Spinal cord (tissue), 10 donors: ENCODE results near the gene JPT1. TPM values are rescaled to one million over a fixed set of nuclear protein-coding genes. Genes with fewer than 3 reads are reported as not detected.
A peak's percentile ranks its signal among the peaks of the same experiment; 100 is the strongest.
"Not testable (repeated sequence)": the region's sequence is repeated elsewhere in the genome, so short reads cannot be mapped to it uniquely, and the experiment has no call there.

Source experiments
- DNase-seq, 6 donors: peaks; one replicate each; pipeline versions ENCODE4 v3.0.0 to v3.0.0-alpha.2; 2013 to 2015; ENCODE audit warnings: low spot score in 6 of 6, low read depth in 4 of 6
- H3K27ac ChIP-seq: one replicate; pipeline ENCODE4 v1.5.1; 2013; ENCODE audit warnings: low read depth, low read length, control low read depth
- H3K27me3 ChIP-seq: one replicate; pipeline ENCODE4 v1.6.1; 2013; ENCODE audit warnings: low read length; ENCODE audit not compliant: control insufficient read depth, insufficient read depth
- H3K36me3 ChIP-seq: one replicate; pipeline ENCODE4 v1.6.1; 2013; ENCODE audit warnings: low read length; ENCODE audit not compliant: control insufficient read depth, insufficient read depth
- H3K4me1 ChIP-seq: one replicate; pipeline ENCODE4 v1.6.1; 2013; ENCODE audit warnings: low read length; ENCODE audit not compliant: control insufficient read depth, insufficient read depth
- H3K4me3 ChIP-seq: one replicate; pipeline ENCODE4 v1.5.1; 2013; ENCODE audit warnings: low read depth, low read length, control low read depth
- H3K9me3 ChIP-seq: one replicate; pipeline ENCODE4 v1.6.1; 2013; ENCODE audit warnings: low read length; ENCODE audit not compliant: control insufficient read depth, insufficient read depth
- WGBS: methylation state at CpG from one replicate; pipeline ENCODE4 v1.1.5; 2013; ENCODE audit warnings: missing lambda C conversion rate; ENCODE audit not compliant: insufficient coverage; 5-methylcytosine and 5-hydroxymethylcytosine counted together
- polyA plus RNA-seq, 2 donors: library from polyadenylated mRNA; unstranded; fragments of 120-200 nt; gene quantifications; one replicate each; pipeline ENCODE4 v1.2.1, GENCODE V29; 2013; ENCODE audit not compliant: insufficient read length in 2 of 2
- total RNA-seq, 2 donors: library from RNA; depleted of rRNA in 1 of 2; stranded (reverse); fragments of 120-200 nt in 1 of 2; fragments of >200 nt in 1 of 2; gene quantifications; one replicate each; pipeline versions ENCODE4 v1.2.3 to v1.2.4, GENCODE V29; 2013 to 2014
- donor health status: healthy.

JPT1 gene
- total and polyA plus RNA-seq, 4 donors: 79.8 to 353 (median 217) TPM

GRCh38 chr17:75131278-75132017 lies 22.9 kb downstream of the JPT1 start, which contains the start of gene NT5C:
Gene NT5C (minus strand): TSS chr17:75131742. CDS start chr17:75131707, 35 bp downstream.
- Histone ChIP-seq H3K27me3 (no peaks in the 10 kb centered on the region), H3K27ac (peak within 1 kb of the TSS; percentile 90), H3K9me3 (no peaks in the 10 kb centered on the region), H3K36me3 (peaks cover 41% of the 10 kb centered on the region), H3K4me3 (peak within 1 kb of the TSS; percentile 74), H3K4me1 (peaks cover 27% of the 10 kb centered on the region)
- under 1% methylated on average over 80 of the region's 82 CpGs for WGBS
- peak in 5 of 6 donors; percentile 67 to 94 (median 73) for DNase-seq

GRCh38 chr17:75130632-75131277 lies 23.6 kb downstream of the JPT1 start:
- Histone ChIP-seq H3K27me3 (no peaks in the 10 kb centered on the region), H3K4me3 (peak overlapping the region; percentile 74), H3K4me1 (peaks cover 27% of the 10 kb centered on the region), H3K36me3 (peaks cover 36% of the 10 kb centered on the region), H3K27ac (peak overlapping the region; percentile 90), H3K9me3 (no peaks in the 10 kb centered on the region)
- DNase-seq: peak in 4 of 6 donors; percentile 28 to 86 (median 62)
- WGBS: 5% methylated on average over 26 of the region's 29 CpGs

GRCh38 chr17:75130059-75130631 lies 24.2 kb downstream of the JPT1 start:
- DNase-seq: no peak
- Histone ChIP-seq H3K27me3 (no peaks in the 10 kb centered on the region), H3K27ac (peak overlapping the region; percentile 90), H3K9me3 (no peaks in the 10 kb centered on the region), H3K4me3 (peak overlapping the region; percentile 74), H3K4me1 (peaks cover 27% of the 10 kb centered on the region), H3K36me3 (peaks cover 34% of the 10 kb centered on the region)
- 75% methylated on average over 24 of the region's 24 CpGs for WGBS

GRCh38 chr17:75129576-75129975 lies 24.7 kb downstream of the JPT1 start:
- Histone ChIP-seq H3K27ac (no peak overlapping the region), H3K4me3 (no peak overlapping the region), H3K36me3 (peaks cover 39% of the 10 kb centered on the region), H3K9me3 (no peaks in the 10 kb centered on the region), H3K4me1 (peaks cover 27% of the 10 kb centered on the region), H3K27me3 (no peaks in the 10 kb centered on the region)
- 91% methylated on average over 9 of the region's 9 CpGs for WGBS
- no peak for DNase-seq

- peaks cover 27% of the 10 kb centered on the region for H3K4me1 ChIP-seq
- H3K27me3 ChIP-seq: no peaks in the 10 kb centered on the region
- no peak for DNase-seq
- 92% methylated on average over 32 of the region's 33 CpGs for whole genome bisulfite sequencing
- no peak overlapping the region for H3K27ac ChIP-seq
- H3K36me3 ChIP-seq: peaks cover 46% of the 10 kb centered on the region
- H3K9me3 ChIP-seq: no peaks in the 10 kb centered on the region
- no peak overlapping the region for H3K4me3 ChIP-seq
Observed at GRCh38 chr17:75128694-75129505, 25.4 kb downstream of the JPT1 start.

- not testable (repeated sequence) for H3K4me3 ChIP-seq, H3K27ac ChIP-seq, H3K27me3 ChIP-seq, DNase-seq, H3K9me3 ChIP-seq
- WGBS: 100% methylated on average over 3 of the region's 5 CpGs
- Histone ChIP-seq H3K4me1 (peaks cover 27% of the 10 kb centered on the region), H3K36me3 (peaks cover 47% of the 10 kb centered on the region)
Observed at GRCh38 chr17:75127936-75128335, 26.4 kb downstream of the JPT1 start.

GRCh38 chr17:75126954-75127353 lies 27.4 kb downstream of the JPT1 start:
- 86% methylated on average over 7 of the region's 8 CpGs for WGBS

GRCh38 chr17:75125984-75126383 lies 28.3 kb downstream of the JPT1 start:
- no peak for DNase-seq
- no peak overlapping the region for H3K27ac ChIP-seq
- WGBS: 18% methylated on average over 2 of the region's 3 CpGs
- H3K36me3 ChIP-seq: peaks cover 47% of the 10 kb centered on the region
- no peaks in the 10 kb centered on the region for H3K9me3 ChIP-seq
- no peaks in the 10 kb centered on the region for H3K27me3 ChIP-seq
- H3K4me3 ChIP-seq: peak overlapping the region; percentile 5
- H3K4me1 ChIP-seq: peaks cover 17% of the 10 kb centered on the region

More at GRCh38 chr17:75126954-75127353, 27.4 kb downstream of the JPT1 start:
- no peaks in the 10 kb centered on the region for H3K27me3 ChIP-seq
- no peak for DNase-seq
- peaks cover 23% of the 10 kb centered on the region for H3K4me1 ChIP-seq
- H3K27ac ChIP-seq: no peak overlapping the region
- H3K9me3 ChIP-seq: no peaks in the 10 kb centered on the region
- peaks cover 47% of the 10 kb centered on the region for H3K36me3 ChIP-seq
- H3K4me3 ChIP-seq: no peak overlapping the region

GRCh38 chr17:75124819-75125162 lies 29.5 kb downstream of the JPT1 start:
- no peak overlapping the region for H3K27ac ChIP-seq
- H3K4me3 ChIP-seq: no peak overlapping the region
- 98% methylated on average over 4 of the region's 4 CpGs for WGBS
- peaks cover 5% of the 10 kb centered on the region for H3K4me1 ChIP-seq
- H3K9me3 ChIP-seq: no peaks in the 10 kb centered on the region
- DNase-seq: no peak
- H3K36me3 ChIP-seq: peaks cover 42% of the 10 kb centered on the region
- H3K27me3 ChIP-seq: no peaks in the 10 kb centered on the region
